ACHN (cell line): Measurements from ENCODE around the gene ENDOD1.
"Not testable (repeated sequence)": the region's sequence is repeated elsewhere in the genome, so short reads cannot be mapped to it uniquely, and the experiment has no call there.

Experiments used
- DNase-seq: peaks from one replicate; pipeline ENCODE4 v3.0.0-alpha.2; 2015
- in situ Hi-C: cut with HindIII; loops from 2 replicates; pipeline ENCODE4 v1.10.0; 2017; ENCODE audit warnings: low sequenced_read_pairs, low pct_ligation_motif_present, low pct_unique_long_range_greater_than_20kb

Gene ENDOD1

GRCh38 chr11:95089620-95090542 lies at the start of gene ENDOD1:
Gene ENDOD1 (plus strand): TSS chr11:95089846. CDS start chr11:95089928, 82 bp downstream.
- in situ Hi-C loops = no loop called here
- DNase-seq = peak; percentile 80

GRCh38 chr11:95042239-95042638 lies 47.4 kb upstream of the ENDOD1 start:
- in situ Hi-C loops = no loop called here
- DNase-seq = no peak

- in situ Hi-C loops = no loop called here
These were observed 46.7 kb upstream of the ENDOD1 start for GRCh38 chr11:95042906-95043305.

GRCh38 chr11:95044010-95044409 lies 45.6 kb upstream of the ENDOD1 start:
- in situ Hi-C loops = no loop called here

More at GRCh38 chr11:95042906-95043305, 46.7 kb upstream of the ENDOD1 start:
- no peak for DNase-seq

GRCh38 chr11:95045812-95046211 lies 43.8 kb upstream of the ENDOD1 start:
- DNase-seq = no peak
- in situ Hi-C loops = no loop called here

More at GRCh38 chr11:95044010-95044409, 45.6 kb upstream of the ENDOD1 start:
- DNase-seq = no peak

DNA sequence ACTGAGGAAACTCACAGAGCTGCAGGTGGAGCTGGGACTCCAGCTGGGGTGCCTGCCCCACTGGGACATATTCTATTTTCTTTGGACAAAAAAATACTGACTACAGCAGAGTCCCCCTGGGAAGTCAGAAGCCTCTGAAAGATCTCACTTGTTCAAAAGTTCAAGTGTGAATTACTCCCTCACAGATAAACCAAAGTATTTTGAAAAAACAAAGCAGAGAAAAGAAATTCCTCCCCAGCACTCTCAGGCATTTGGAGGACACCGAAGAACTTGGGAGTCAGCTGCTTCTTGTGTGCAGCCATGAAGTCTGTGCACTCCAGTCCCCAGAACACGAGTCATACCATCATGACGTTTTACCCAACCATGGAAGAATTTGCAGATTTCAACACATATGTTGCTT lies 40.5 kb upstream of the ENDOD1 start, which contains the start of gene KDM4F:
TSS of gene KDM4F (plus strand) at position 301 of the 400 bp plus-strand sequence.
- DNase-seq, in situ Hi-C loops: not testable (repeated sequence)

DNA sequence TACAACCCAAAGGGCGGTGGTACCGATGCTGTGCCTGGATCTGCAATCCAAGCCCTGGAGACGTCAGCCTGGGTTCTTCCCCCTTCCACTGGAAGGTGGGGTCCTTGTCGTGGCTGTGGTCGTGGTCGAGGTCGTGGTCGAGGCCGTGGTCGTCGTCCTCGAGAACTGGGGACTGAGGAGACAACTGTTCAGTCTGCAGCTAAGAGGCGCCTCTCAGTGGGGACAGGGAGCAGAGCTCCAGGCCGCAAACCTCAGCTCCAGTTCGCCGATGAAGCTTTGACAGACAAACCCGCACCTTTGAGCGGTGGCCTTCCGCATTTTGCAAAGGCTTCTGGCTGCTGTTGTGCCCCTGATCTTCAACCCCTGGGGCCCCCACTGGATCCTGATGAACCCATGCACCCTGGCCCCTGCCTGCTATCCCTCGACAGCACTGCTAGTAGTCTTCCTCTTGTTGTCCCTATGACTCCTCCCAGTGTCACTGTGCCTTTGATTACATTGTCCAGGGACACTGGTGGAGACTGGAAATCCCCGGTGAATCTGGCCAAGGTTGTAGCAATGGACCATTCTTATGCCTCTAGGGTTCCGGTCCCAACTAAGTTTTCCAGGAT lies 38.9 kb upstream of the ENDOD1 start:
- no peak for DNase-seq
- in situ Hi-C loops = no loop called here

- in situ Hi-C loops = no loop called here
- no peak for DNase-seq
These were observed 35.3 kb upstream of the ENDOD1 start for GRCh38 chr11:95054356-95054755.

DNA sequence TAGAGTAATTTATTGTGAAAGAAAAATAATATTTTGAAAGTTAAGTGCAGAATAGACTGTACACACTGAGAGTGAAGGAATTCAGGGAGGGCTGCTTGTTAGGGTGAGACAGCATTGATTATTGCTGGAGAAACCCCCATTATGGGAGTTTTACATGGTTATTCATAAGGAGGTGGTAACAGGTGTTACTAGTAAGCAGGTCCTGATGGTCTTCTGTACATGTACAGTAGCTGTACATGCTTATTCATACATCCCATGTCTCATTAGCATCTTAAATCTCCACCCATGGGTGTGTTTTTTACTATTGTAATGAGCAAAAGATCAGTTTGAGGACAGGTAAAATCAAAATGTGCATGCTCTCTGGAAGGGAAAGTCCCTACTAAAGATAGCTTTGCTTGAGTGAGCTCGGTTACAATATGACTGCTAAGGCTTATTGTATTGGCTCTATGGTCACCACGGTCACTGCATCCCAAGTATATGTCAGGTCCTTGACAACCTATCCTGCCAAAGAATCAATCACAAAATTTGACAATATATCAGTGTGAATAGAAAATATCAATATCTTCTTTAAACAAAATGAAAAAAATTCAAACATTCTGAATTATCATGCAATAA lies 34.3 kb upstream of the ENDOD1 start:
- in situ Hi-C loops = no loop called here
- DNase-seq = no peak

DNA sequence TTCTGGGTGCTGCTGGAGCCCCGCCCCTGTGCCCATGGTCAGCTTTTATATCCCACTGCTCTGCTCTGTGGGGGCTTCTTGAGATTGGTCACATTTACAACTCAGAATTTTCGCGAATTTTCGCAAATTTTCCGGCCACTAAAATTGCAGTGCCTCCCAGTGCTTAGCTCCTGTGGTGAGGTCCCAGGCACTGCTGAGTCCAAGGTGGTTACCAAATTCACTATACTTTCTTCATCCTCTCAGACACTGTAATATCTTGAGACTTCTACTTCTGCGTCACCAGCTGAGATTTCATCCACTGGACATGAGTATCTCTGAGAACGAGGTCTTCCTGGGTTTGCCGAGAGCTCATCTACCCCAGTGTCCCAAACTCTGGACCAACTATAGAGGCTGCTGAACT lies 31.7 kb upstream of the ENDOD1 start:
- no peak for DNase-seq
- in situ Hi-C loops = no loop called here

- no peak for DNase-seq
- in situ Hi-C loops = no loop called here
These were observed 31.0 kb upstream of the ENDOD1 start for GRCh38 chr11:95058621-95059020.

DNA sequence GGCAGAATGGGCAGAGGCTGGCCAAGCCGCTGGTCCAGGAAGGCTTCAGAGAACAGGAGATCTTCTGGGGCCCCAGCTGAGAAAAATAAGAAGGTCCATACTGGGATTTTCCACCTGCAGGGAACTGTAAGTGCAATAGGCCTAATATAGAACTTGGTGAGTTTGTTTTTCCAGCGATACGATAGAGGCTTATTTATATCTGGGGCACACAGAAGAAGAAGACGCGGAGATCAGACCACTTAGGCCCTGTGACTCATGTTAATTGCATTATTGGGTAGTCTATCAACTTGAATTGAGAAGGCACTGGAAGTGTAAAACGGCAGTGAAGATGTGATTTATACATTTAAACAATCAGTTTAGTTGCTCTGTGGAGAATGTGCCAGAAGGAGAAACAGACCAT lies 30.6 kb upstream of the ENDOD1 start:
- in situ Hi-C loops = no loop called here
- DNase-seq = no peak

DNA sequence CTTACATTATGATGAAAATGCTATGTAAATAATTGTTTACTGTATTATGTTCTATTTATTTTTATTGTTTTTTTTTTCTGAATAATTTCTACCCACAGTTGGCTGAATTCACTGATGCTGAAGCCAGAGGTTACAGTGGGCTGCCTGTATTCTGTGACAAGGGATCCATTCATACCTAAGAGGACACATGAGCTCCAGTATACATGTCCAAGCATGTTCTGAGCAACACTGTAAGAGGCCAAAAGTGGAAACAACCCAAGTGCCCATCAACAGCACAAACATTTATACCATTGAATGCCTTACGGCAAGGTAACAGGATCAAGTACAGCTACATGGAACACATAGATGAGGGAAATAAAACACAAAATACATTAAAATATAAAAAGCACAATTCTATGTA lies 24.3 kb upstream of the ENDOD1 start:
- no peak for DNase-seq
- in situ Hi-C loops = no loop called here

- in situ Hi-C loops = no loop called here
- DNase-seq = no peak
These were observed 23.0 kb upstream of the ENDOD1 start, which contains the start of gene SRSF8 for GRCh38 chr11:95066716-95067038. Gene SRSF8 (plus strand): TSS chr11:95066919. CDS start chr11:95067227, 308 bp downstream.

GRCh38 chr11:95067039-95067840 lies 22.4 kb upstream of the ENDOD1 start:
- peak; percentile 78 for DNase-seq
- in situ Hi-C loops = no loop called here

DNA sequence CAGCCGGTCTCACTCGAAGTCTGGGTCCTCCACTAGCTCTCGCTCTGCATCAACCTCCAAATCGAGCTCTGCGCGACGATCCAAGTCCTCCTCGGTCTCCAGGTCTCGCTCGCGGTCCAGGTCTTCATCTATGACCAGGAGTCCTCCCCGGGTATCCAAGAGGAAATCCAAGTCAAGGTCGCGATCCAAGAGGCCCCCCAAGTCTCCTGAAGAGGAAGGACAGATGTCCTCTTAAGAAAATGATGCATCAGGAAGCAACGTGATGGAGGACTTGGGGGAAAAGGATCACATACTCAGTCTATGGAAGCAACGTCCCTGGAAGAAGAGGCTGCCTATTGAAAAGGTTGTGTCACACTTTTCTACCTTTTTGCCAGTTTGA lies 21.8 kb upstream of the ENDOD1 start:
- in situ Hi-C loops = no loop called here

DNA sequence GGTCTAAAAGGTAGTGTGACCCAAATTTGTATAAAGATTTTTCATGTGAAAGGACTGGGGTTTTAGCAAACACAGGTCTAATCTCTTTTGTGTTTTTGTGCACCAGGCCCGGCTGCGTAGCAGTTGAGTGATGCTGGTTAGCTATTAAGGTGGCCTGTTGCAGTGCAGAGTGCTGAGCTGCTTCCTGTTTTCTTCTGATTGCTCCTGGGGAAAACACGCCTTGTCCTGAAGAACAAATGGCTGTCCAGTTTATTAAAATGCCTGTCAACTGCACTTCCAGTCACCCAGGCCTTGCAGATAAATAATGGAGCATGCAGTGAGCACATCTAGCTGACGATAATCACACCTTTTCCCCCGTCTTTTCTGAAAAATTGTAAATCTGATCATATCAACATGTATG lies 21.1 kb upstream of the ENDOD1 start:
- in situ Hi-C loops = no loop called here
- peak; percentile 93 for DNase-seq

More for the DNA sequence above, 21.8 kb upstream of the ENDOD1 start:
- DNase-seq = no peak

DNA sequence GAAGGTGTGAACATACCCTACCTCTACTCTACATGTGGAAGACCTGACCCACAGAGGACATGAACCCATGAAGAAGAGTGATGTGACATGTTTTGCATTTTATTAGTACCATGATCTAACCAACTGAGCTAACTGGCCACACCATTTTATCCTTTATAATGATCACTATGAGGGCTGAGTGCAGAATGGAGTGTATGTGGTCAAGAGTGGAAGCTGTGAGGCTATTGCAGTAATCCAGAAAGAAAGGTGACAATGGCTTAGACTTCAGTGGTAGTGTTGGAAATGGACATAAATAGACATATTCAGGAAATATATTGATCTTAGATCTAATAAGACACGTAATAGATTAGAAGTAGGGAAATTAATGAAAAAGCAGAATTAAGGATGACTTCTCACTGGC lies 19.2 kb upstream of the ENDOD1 start:
- DNase-seq = no peak
- in situ Hi-C loops = no loop called here

- no peak for DNase-seq
- in situ Hi-C loops = no loop called here
These were observed 16.7 kb upstream of the ENDOD1 start for GRCh38 chr11:95072948-95073347.
